H1 (cell line): ENCODE results near the gene ZBTB24. TPM values are rescaled to one million over a fixed set of nuclear protein-coding genes. Genes with fewer than 3 reads are reported as not detected.

Experiments
- polyA plus RNA-seq, 7 experiments: library from polyadenylated mRNA; depleted of rRNA in 3 of 7; stranded (reverse) in 5 of 7; unstranded in 2 of 7; fragments of >200 nt in 5 of 7; fragments of 200-250 nt in 2 of 7; gene quantifications; 1 replicate in 5 of 7; 2 replicates in 1 of 7; 4 replicates in 1 of 7; pipeline versions ENCODE4 v1.2.1 to v1.2.3, GENCODE V29; 2011 to 2013; ENCODE audit warnings: missing spikeins in 2 of 7, mixed read lengths in 2 of 7
- total RNA-seq: library from RNA; stranded (reverse); fragmentation: NEBNext Ultra II Directional; extraction: Animal tissue kit (Norgen Biotek cat#: 25700); gene quantifications from 2 replicates; pipeline ENCODE4 v1.2.1, GENCODE V29; 2021
- TF ChIP-seq, protein P1 (sequence below): fragments of 300-600 bp; sonication (generic); IDR thresholded peaks from 2 replicates; pipeline ENCODE4 v1.7.1; 2012; ENCODE audit warnings: low read length, moderate library complexity, mild to moderate bottlenecking, inconsistent platforms; ENCODE audit not compliant: insufficient replicate concordance

Gene ZBTB24
- total and polyA plus RNA-seq, 2 of the 8 experiments (the other 6 are each of a cell fraction or from before 2014, with no cell fraction given), result 7.5 to 21.0 TPM

DNA sequence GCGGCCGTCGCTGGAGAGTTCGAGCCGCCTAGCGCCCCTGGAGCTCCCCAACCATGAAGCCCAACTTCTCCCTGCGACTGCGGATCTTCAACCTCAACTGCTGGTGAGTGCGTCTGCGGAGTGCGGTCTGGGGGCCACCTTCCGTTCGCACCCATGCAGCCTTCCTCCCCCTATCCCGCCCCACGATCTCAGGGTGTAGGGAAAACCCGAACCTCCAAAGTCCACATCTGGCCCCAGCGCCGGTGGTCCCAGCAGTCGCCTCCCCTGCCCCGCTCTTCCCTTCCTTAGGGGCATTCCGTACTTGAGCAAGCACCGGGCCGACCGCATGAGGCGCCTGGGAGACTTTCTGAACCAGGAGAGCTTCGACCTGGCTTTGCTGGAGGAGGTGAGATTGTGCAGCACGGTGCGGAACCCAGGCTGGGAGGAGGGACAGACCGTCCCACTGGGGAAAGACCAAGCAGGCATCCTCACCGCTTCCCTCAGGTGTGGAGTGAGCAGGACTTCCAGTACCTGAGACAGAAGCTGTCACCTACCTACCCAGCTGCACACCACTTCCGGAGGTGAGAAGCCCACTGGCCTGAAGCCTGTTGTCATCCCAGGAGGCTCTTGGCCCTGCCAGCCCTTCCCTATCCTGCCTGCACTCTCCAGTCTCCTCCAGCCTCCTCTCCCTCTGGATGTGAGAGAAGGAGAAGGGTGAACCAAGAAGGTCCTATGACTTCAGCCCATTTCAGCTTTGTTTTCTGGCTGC, 41.8 kb downstream of the ZBTB24 start (continued):
- TF ChIP-seq, protein P1, sequence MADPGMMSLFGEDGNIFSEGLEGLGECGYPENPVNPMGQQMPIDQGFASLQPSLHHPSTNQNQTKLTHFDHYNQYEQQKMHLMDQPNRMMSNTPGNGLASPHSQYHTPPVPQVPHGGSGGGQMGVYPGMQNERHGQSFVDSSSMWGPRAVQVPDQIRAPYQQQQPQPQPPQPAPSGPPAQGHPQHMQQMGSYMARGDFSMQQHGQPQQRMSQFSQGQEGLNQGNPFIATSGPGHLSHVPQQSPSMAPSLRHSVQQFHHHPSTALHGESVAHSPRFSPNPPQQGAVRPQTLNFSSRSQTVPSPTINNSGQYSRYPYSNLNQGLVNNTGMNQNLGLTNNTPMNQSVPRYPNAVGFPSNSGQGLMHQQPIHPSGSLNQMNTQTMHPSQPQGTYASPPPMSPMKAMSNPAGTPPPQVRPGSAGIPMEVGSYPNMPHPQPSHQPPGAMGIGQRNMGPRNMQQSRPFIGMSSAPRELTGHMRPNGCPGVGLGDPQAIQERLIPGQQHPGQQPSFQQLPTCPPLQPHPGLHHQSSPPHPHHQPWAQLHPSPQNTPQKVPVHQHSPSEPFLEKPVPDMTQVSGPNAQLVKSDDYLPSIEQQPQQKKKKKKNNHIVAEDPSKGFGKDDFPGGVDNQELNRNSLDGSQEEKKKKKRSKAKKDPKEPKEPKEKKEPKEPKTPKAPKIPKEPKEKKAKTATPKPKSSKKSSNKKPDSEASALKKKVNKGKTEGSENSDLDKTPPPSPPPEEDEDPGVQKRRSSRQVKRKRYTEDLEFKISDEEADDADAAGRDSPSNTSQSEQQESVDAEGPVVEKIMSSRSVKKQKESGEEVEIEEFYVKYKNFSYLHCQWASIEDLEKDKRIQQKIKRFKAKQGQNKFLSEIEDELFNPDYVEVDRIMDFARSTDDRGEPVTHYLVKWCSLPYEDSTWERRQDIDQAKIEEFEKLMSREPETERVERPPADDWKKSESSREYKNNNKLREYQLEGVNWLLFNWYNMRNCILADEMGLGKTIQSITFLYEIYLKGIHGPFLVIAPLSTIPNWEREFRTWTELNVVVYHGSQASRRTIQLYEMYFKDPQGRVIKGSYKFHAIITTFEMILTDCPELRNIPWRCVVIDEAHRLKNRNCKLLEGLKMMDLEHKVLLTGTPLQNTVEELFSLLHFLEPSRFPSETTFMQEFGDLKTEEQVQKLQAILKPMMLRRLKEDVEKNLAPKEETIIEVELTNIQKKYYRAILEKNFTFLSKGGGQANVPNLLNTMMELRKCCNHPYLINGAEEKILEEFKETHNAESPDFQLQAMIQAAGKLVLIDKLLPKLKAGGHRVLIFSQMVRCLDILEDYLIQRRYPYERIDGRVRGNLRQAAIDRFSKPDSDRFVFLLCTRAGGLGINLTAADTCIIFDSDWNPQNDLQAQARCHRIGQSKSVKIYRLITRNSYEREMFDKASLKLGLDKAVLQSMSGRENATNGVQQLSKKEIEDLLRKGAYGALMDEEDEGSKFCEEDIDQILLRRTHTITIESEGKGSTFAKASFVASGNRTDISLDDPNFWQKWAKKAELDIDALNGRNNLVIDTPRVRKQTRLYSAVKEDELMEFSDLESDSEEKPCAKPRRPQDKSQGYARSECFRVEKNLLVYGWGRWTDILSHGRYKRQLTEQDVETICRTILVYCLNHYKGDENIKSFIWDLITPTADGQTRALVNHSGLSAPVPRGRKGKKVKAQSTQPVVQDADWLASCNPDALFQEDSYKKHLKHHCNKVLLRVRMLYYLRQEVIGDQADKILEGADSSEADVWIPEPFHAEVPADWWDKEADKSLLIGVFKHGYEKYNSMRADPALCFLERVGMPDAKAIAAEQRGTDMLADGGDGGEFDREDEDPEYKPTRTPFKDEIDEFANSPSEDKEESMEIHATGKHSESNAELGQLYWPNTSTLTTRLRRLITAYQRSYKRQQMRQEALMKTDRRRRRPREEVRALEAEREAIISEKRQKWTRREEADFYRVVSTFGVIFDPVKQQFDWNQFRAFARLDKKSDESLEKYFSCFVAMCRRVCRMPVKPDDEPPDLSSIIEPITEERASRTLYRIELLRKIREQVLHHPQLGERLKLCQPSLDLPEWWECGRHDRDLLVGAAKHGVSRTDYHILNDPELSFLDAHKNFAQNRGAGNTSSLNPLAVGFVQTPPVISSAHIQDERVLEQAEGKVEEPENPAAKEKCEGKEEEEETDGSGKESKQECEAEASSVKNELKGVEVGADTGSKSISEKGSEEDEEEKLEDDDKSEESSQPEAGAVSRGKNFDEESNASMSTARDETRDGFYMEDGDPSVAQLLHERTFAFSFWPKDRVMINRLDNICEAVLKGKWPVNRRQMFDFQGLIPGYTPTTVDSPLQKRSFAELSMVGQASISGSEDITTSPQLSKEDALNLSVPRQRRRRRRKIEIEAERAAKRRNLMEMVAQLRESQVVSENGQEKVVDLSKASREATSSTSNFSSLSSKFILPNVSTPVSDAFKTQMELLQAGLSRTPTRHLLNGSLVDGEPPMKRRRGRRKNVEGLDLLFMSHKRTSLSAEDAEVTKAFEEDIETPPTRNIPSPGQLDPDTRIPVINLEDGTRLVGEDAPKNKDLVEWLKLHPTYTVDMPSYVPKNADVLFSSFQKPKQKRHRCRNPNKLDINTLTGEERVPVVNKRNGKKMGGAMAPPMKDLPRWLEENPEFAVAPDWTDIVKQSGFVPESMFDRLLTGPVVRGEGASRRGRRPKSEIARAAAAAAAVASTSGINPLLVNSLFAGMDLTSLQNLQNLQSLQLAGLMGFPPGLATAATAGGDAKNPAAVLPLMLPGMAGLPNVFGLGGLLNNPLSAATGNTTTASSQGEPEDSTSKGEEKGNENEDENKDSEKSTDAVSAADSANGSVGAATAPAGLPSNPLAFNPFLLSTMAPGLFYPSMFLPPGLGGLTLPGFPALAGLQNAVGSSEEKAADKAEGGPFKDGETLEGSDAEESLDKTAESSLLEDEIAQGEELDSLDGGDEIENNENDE, result no peak
- TF ChIP-seq, all 59 proteins: peak for 9
